ENCODE measurements around the gene EYS. TPM values are rescaled to one million over a fixed set of nuclear protein-coding genes. Genes with fewer than 3 reads are reported as not detected.
"Not testable (repeated sequence)": the region's sequence is repeated elsewhere in the genome, so short reads cannot be mapped to it uniquely, and the experiment has no call there.

EYS gene
- total RNA-seq, 1 donor from 2014 or later: 17.3 TPM

DNA sequence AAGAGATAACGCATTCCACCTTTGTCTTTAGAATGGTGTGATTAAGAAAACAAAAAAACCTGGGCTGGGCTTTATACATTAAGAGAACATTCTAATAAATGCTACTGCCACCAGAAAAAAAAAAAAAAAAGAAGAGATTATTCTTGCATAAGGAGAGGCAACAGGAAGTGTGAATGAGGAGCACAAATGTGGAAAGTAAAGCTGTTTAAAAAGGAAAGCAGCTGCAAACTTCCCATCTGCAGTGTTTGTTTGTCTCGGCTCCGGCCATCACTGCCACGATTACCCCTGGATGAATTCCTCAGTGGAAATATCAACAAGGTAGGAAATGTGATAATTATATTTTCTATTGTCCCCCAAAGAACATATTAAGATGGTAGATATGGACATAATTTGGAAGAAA is 1847.5 kb downstream of the EYS start:
- no peak for DNase-seq (ENCODE audit: low spot score)

DNA sequence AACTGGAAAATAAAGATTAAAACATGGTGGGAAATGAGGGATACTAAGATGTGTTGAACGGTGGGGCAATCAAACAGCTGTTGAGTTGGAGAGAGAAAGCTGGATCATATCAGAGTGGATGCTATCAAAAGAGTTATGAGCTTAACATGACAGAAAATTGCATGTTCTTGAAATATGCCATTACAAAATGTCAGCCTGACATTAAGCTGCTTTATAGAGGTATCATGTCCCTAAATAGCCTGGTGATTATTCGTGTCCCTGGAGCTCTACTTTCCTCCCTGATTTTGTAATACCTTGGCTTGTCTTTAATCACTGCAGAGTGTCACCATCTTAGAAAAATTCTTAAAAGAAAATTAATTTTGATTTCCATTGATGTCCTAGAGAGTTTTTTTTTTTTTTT is 1848.3 kb downstream of the EYS start:
- peak; percentile 45 for DNase-seq (ENCODE audit: low spot score)

DNA sequence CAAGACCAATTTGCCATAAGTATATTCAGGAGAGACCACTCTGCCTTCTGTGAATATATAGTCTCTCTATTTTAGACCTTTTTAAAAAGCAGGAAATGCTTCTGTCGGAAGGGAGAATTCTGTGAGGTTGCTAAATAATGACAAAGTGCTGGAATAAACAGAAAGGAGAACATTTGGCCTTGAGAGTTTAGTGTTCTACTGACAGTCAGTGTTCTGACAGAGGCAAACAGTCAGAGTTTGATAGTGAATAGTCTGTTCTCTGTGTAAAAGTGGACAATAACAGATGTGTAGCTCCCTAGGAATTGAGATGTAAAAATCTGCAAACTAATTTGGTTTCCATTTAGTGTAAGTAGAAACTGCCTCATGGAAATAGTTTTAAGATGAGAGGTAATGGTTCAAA is 1850.8 kb downstream of the EYS start:
- DNase-seq (ENCODE audit: low spot score): no peak

DNA sequence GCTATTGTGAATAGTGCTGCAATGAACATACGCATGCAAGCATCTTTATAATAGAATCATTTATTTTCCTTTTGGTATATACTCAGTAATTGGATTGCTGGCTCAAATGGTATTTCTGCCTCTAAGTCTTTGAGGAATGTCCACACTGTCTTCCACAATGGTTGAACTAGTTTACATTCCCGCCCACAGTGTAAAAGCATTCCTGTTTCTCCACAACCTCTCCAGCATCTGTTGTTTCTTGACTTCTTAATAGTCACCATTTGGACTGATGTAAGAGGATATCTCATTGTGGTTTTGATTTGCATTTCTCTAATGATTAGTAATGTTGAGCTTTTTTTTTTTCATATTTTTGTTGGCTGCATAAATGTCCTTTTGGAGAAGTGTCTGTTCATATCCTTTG is 1862.7 kb downstream of the EYS start:
- DNase-seq (ENCODE audit: low spot score): no peak

DNA sequence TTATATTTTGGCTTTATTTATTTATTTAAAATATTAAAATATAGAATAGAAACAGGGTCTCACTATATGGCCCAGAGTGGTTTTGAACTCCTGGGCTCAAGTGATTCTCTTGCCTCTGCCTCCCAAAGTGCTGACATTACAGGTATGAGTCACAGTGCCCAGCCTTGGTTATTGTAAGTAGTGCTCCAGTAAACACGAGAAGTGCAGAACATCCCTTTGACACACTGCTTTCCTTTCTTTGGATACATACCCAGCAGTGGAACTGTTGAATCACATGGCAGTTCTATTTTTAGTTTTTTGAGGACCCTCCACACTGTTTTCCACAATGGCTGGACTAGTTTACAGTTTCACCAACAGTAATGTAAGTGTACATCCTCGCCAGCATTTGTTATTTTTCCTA is 1867.5 kb downstream of the EYS start:
- DNase-seq (ENCODE audit: low spot score): no peak

DNA sequence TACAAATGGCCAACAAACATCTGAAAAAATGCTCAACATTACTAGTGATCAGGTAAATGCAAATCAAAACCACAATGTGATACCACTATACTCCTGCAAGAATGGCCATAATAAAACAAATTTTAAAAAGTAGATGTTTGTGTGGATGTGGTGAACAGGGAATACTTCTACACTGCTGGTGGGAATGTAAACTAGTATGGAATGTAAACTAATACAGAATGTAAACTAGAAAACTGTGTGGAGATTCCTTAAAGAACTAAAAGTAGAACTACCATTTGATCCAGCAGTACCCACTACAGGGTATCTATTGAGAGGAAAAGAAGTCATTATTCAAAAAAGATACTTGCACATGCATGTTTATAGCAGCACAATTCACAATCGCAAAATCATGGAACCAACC is 1878.3 kb downstream of the EYS start:
- not testable (repeated sequence) for DNase-seq (ENCODE audit: low spot score)

DNA sequence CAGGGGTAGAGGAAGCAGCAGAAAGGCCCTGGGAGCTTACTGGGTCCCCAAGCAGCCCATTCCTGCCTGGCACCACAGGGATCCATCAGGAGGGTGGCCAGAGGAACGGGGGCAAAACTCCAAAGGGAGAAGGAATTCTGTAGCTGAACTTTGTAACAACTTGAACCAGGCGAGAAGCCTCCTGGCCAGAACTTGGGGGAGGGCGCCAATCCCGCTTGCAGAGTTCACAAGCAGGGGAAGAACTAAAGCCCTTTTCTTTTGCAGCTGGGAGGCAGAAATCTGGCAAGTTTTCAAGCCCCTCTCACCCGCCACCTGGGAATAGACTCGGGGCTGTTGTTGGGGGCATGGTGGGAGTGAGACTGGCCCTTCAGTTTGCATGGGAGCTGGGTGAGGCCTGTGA is 1882.3 kb downstream of the EYS start:
- no peak for DNase-seq (ENCODE audit: low spot score)

DNA sequence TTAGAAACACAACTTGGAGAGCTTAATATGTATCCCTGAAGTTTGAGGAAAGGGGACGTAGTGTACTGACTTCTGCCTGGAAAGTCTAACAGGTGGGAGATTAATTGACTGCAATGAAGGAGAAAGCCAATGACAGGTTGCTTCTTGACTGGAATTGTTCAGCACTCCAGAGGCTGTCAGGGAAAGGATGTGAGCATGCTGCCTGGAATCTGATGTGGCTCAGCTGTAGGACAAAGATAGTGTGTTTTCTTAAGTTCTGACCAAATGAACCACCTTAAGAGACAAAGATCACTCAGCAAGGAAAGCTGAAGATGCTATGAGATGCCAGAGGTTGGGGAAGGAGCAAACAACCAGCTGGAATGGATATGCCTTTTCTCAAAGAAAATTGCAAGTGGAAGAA is 1885.6 kb downstream of the EYS start:
- no peak for DNase-seq (ENCODE audit: low spot score)

DNA sequence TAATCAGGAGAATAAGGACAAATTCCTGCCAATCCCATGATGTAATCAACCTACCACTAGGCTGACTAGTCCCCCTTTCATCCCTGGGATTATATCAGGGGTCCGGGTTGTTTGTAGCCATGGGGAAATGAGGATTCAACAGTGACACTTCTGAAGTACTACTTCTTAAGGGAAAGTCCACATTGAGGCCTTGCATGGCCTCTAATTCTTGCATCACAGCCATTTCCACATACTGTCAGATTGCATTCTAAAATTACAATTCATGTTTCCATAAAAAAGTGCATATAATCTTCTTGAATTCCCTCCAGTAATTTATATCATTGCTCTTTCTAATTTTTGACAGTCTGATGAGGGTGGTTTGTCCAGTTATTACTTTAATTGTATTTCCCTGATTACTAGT is 1887.2 kb downstream of the EYS start:
- peak; percentile 6 for DNase-seq (ENCODE audit: low spot score)

DNA sequence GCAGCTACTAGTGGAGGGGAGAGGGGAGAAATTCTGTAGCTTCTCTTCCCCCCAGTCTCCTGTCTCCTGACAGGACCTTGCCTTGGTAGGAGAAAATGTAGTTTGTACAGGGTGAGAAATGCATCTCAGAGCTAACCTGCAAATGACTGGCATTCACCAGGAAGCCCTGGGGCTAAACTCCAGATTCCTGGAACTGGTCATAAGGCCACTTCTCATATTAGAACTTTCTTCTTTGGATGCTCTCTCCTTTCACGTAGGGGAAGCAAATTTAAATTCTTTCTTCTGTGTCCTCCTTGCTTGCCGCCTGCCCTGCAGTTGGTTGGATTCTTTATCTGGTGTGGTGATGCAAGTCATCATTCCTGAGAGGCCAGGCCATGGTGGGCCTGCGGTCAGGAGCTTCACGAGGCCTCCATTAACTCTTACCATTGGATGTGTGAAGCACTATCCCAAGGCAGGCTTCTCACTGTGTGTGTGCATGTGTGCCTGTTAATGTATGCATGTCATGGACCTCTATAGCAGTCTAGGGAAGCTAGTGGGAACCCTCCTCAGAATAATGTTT is 1889.5 kb downstream of the EYS start:
- DNase-seq (ENCODE audit: low spot score): no peak

DNA sequence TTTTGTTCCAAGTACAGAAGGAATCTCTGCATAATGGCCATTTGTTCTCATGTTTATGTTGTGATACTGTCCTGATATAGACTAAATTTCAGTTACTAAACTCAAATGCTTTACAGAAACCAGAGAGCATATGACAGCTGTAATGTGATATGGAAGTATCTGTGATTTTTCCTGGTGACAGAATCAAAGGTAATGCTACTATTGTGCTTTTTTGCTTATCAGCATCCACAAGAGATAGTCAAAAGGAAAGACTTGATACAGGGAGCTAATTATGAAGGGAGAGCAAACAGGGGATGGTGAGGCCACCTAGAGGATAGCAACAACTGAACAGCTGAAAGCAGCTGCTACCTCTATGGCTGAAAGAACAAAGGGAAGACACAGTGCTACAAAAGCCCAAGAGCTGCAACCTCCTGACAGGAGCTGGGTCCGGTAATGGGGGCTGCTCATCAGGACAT is 1890.0 kb downstream of the EYS start:
- DNase-seq (ENCODE audit: low spot score): no peak

DNA sequence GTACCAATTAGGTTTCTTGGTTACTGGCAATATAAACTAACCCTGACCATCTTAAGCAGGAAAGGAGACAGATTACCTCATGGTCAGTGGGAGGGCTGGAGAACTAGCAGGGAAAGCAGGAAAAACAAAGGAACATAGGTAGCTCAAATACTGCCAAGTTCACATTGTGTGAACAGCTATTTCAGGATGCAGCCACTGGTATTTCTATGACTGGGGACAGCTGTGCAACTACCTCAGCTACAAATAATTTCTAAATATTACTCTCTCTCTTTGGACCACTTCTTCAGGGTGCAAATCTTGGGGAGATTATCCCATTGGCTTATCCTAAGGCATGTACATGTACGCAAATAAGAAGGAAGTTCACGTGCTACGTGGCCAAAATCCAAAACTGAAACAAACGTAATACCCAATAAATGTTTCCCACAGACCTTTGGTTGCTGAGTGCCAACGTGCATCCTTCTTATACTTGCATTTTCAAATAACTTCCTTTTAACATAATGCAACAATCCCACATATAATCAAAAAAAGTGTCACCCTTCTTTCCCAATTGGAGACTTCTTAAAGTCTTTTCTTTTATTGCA is 1890.5 kb downstream of the EYS start:
- no peak for DNase-seq (ENCODE audit: low spot score)

DNA sequence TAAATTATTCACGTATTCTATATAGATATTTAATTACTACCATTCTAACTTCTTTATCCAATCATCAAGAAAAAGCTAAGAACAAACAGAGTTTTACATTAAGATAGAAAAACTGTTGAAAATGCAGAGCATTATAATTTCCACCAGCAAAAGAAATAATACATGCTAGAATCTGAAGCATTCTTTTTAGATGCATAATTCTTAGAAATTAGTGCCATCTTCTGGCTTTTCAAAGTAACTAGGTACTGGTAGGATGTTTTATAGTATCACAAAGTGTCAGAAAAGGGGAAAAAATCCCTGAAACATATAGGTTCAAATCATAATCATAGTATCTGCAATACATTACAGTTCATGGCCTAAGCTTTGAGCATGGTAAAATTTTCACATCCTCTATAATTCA is 1892.6 kb downstream of the EYS start:
- no peak for DNase-seq (ENCODE audit: low spot score)

DNA sequence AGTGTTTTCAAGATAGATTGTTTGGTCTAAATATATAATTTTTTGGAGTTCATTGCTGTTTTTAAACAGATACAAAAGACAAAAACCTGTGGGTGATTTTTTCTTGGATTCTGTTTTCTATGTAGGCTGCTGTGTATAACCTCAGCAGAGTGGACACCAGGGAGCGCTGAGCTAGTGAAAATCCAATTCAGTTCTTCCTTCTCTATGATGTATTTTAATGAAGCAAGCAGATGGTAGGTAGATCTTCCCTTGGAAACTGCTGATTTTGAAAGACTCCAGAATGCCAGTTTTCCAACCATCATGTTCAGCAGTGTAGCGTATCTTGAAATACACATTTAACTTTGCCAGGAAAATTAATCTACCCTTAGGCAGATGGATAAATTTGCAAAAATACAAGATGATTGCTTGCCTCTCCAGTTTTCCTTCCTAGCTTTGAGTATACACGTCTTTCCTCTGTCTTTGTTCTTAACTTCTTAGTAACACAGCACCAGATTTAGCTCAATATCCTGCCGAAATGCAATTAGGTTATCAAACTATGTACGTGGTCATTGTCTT is 1893.4 kb downstream of the EYS start:
- no peak for DNase-seq (ENCODE audit: low spot score)

DNA sequence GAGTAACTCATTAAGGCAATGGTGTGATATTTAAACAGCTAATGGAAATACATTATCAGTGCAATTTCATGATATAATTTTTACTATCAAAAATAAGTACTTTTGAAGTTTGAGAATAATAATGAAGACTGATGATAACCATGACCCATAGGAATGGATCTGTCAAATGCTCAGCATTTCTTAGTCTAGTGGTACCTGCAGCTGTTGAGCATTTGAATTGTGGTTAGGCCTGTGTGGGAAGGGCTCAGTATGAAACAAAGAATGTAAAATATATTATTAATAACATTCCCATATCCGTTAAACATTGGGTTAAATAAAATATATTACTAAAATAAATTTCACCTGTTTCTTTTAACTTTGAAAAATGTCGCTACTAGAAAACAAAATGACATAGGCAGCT is 1898.5 kb downstream of the EYS start:
- no peak for DNase-seq (ENCODE audit: low spot score)

DNA sequence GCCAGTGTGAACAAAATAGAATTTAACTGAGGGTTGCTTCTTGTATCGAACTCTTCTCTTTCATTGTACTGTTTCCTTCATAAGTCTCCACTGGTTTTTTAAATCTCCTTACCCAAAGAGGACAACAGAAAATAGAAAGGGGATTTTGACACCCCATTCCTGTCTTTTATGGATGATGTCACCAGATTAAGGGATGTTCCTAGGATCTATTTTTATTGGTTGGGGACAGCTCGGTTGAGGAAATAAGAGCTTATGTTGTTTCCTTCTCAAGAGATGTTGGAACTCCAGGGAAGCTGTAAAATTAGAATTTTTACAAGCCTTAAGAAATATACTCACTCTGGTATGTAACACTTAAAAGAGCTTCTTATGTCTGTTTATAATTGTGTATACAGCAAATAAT is 1900.0 kb downstream of the EYS start:
- no peak for DNase-seq (ENCODE audit: low spot score)

DNA sequence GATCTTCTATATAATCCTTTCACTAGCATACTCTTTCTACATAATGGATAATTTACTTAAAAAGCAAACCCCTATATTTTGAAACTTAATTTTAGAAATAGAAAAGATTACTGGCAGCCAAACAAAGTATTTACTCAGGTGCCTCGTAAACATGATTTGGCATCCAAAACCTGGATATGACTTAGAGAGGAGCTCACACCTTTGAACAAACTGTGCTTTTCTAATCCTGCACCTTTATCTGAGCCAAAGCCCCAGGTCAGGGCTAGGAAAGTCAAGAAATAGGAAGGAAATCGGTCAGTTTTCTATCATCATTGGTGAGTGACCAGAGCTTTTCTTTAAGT is 1900.5 kb downstream of the EYS start:
- DNase-seq (ENCODE audit: low spot score): no peak

DNA sequence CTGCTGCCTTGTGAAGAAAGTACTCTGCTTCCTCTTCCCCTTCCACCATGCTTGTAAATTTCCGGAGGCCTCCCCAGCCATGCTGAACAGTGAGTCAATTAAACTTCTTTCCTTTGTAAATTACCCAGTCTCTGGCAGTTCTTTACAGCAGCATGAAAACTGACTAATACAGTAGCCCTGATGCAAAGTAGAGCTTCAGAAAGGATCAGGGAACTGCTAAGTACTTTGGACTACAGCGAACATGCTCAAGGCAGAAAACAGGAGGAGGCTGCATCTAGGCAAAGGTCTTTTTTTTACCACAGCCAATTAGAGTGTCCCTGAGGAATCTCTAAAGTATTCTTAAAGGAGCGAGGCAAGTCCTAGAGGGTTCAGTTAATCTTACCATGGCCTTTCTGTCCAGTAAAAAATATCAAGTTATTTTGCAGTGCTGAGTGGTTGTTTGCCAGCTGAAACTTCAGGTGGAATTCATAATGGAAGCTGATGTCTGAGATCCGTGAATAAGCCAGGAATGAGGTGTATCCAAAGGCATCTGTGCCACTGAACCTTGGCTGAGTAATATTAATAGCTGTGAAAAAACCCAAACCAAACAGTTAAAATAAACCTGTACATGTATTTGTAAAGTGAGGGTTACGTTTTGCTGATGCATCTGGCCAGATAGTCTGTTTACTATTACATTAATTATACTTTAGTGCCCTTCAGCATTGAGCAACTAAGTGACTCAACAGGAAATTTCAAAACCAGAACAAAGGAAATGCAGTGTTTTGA is 1901.0 kb downstream of the EYS start:
- DNase-seq (ENCODE audit: low spot score): peak; percentile 13

DNA sequence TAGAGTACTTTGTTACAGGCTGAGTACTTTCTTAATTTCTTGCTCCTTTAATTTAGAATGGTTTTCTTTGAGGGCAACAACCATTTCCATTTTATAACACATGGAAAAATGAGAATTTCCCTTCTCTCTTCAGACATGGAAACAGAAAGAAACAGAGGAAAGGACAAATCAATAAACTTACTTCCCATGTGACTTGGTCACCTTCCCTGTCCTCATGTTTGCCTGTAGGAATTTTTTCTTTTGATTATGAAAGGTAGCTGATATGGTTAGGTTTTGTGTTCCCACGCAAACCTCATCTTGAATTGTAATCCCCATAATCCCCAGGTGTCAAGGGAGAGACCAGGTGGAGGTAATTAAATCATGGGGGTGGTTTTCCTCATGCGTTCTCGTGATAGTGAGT is 1901.7 kb downstream of the EYS start:
- no peak for DNase-seq (ENCODE audit: low spot score)

DNA sequence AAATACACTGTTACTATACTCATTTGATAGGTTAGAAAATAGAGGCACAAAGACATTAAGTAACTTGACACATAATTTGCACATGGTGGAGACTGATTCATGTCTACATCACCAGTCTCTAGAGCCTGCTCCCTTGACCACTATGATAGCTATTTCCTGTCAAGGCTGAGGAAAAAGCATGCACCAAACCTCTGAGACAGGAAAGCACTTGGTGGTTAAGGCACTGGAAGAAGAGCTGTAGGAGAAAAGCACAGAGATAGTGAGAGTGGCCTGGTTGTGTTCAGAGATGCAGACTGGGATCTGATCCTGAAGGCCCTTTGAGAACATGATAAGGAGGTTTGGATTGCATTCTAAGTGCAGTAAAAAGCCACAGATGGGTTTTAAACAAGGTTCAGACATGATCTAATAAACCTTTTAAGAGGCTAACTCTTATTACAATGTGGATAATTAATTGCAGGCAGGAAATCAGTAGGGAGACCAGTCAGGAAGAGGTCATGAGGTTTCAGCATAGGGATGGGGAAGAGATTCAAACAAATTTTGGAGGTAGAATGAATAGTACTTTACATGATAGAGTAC is 1902.6 kb downstream of the EYS start:
- DNase-seq (ENCODE audit: low spot score): peak; percentile 52

DNA sequence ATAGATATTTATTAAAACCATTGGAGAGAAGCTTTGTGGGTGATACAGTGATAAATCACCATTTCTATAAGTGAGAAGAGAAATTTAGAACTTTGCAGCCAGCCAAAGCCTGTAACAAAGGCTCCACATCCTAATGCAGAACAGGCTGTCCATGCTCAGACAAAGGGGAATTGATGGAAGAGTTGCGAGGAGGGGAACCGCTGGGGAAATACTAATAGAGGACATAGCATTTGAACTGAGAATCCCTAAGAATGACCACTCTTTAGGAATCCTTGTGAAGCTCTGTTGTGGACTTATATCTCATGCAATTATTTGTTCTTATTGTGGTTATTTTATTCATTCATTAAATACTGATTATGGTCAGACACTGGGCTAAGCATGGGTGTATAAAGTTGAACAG is 1903.7 kb downstream of the EYS start:
- DNase-seq (ENCODE audit: low spot score): no peak

DNA sequence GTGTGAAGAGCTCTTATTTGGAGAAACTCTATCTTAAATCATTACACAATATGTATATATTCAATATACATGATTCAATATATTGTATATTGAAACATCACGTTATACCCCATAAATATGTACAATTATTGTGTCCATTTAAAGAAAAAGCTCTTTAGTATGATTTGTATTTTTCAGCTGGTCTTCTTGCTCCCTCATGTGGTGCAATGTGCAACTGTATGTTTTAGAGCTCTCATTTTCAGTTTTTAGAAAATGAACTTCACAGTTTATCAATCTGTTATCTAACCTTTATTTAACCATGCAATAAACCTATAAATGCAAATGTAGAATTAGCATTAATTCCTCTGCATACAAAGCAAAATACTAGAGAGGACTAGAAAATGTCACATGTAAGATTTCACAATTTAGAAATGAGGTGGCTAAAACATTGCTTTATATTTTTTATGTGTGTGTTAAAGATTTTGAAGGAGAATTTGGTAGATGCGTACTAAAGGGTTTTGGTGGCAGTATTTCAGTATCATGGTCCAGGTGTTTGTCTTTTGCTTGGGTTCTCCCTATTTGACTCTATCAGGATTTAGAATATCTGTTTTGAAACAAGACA is 1904.3 kb downstream of the EYS start:
- peak; percentile 11 for DNase-seq (ENCODE audit: low spot score)
